Measurements from ENCODE around the gene NR2F1-AS1. TPM values are rescaled to one million over a fixed set of nuclear protein-coding genes. Genes with fewer than 3 reads are reported as not detected.

The NR2F1-AS1 gene
- total and polyA plus RNA-seq, 9 of the 15 experiments (the other 6 are each of a cell fraction or from before 2014, with no cell fraction given), result not detected

- DNase-seq (ENCODE audit: extremely low read depth in 1 of 4, low spot score in 3 of 4) (no peak), ATAC-seq (no peak), FAIRE-seq (no peak)
- Histone ChIP-seq H4K20me1 (replicated peaks; ENCODE audit: control insufficient read depth, insufficient read depth, low read length) (no peaks in the 10 kb centered on the region), H3K4me1 (replicated peaks in 1 of 2; ENCODE audit: control insufficient read depth in 2 of 2, insufficient read depth in 2 of 2, low read length in 2 of 2) (no peaks in the 10 kb centered on the region), H3K4me2 (ENCODE audit: insufficient read depth, low read length) (no peak overlapping the region), H3K27me3 (ENCODE audit: control insufficient read depth in 2 of 2, insufficient read depth in 2 of 2, low read length in 2 of 2) (no peaks in the 10 kb centered on the region), H2AFZ (ENCODE audit: low read depth, low read length) (no peak overlapping the region), H3K4me3 (no peak overlapping the region), H3K79me2 (ENCODE audit: control insufficient read depth, insufficient read depth, low read length) (no peaks in the 10 kb centered on the region), H3K9ac (ENCODE audit: insufficient read depth in 1 of 2, low read depth in 2 of 2, low read length in 2 of 2) (no peak overlapping the region), H3K36me3 (ENCODE audit: control insufficient read depth, insufficient read depth, low read length) (no peaks in the 10 kb centered on the region), H3K9me1 (ENCODE audit: control insufficient read depth, insufficient read depth, low read length) (no peaks in the 10 kb centered on the region), H3K27ac (ENCODE audit: extremely low read depth, low read depth, low read length) (no peak overlapping the region), H3K9me3 (replicated peaks; ENCODE audit: control insufficient read depth, insufficient read depth, low read depth, low read length) (no peaks in the 10 kb centered on the region)
- ChIA-PET POLR2A (no interaction called here), CTCF (ENCODE audit: low intra/inter-chr PET ratio) (no interaction called here)
- in situ Hi-C loops (cut with MboI) (no loop called here), intact Hi-C loops (cut with micrococcal nuclease) (no loop called here)
- WGBS (ENCODE audit: insufficient coverage, low coverage, missing lambda C conversion rate), result 0% methylated on average over 1 of the region's 1 CpG
- no TSS peak for BruUV-seq (replicated peaks)
- TF ChIP-seq PBX2 (CRISPR knock-in tag; IDR thresholded peaks at IDR 0.05; ENCODE audit: low read depth), result no peak
- no peak for TF ChIP-seq PBX2 (tag; conservative IDR thresholded peaks at IDR 0.05; ENCODE audit: low read depth)
- TF ChIP-seq SREBF2 (CRISPR knock-in tag; IDR thresholded peaks at IDR 0.05), result no peak
- no peak for TF ChIP-seq GABPB1 (CRISPR knock-in tag; IDR thresholded peaks at IDR 0.05)
Observed at GRCh38 chr5:93454896-93455295, 126.1 kb downstream of the NR2F1-AS1 start.

- no peaks in the 10 kb centered on the region for H3K27me3 ChIP-seq (ENCODE audit: control insufficient read depth in 2 of 2, insufficient read depth in 2 of 2, low read length in 2 of 2)
- no peaks in the 10 kb centered on the region for H3K9me3 ChIP-seq (replicated peaks; ENCODE audit: control insufficient read depth, insufficient read depth, low read depth, low read length)
- DNase-seq (ENCODE audit: extremely low read depth in 1 of 4, low spot score in 3 of 4), result no peak
- H4K20me1 ChIP-seq (replicated peaks; ENCODE audit: control insufficient read depth, insufficient read depth, low read length), result no peaks in the 10 kb centered on the region
- intact Hi-C loops (cut with micrococcal nuclease), result no loop called here
- H3K9ac ChIP-seq (ENCODE audit: insufficient read depth in 1 of 2, low read depth in 2 of 2, low read length in 2 of 2), result no peak overlapping the region
- CTCF ChIA-PET (ENCODE audit: low intra/inter-chr PET ratio), result no interaction called here
- no peak overlapping the region for H3K27ac ChIP-seq (ENCODE audit: extremely low read depth, low read depth, low read length)
- H3K9me1 ChIP-seq (ENCODE audit: control insufficient read depth, insufficient read depth, low read length), result no peaks in the 10 kb centered on the region
- no peak for ATAC-seq
- no TSS peak for BruUV-seq (replicated peaks)
- POLR2A ChIA-PET, result no interaction called here
- in situ Hi-C loops (cut with MboI), result no loop called here
- no peak overlapping the region for H2AFZ ChIP-seq (ENCODE audit: low read depth, low read length)
- no peak for FAIRE-seq
- H3K4me2 ChIP-seq (ENCODE audit: insufficient read depth, low read length), result no peak overlapping the region
- H3K4me3 ChIP-seq, result no peak overlapping the region
- H3K79me2 ChIP-seq (ENCODE audit: control insufficient read depth, insufficient read depth, low read length), result no peaks in the 10 kb centered on the region
- no peaks in the 10 kb centered on the region for H3K4me1 ChIP-seq (replicated peaks in 1 of 2; ENCODE audit: control insufficient read depth in 2 of 2, insufficient read depth in 2 of 2, low read length in 2 of 2)
- H3K36me3 ChIP-seq (ENCODE audit: control insufficient read depth, insufficient read depth, low read length), result no peaks in the 10 kb centered on the region
- no peak for TF ChIP-seq MTA1 (IDR thresholded peaks at IDR 0.05; ENCODE audit: borderline replicate concordance)
- no peak for TF ChIP-seq C11orf30 (IDR thresholded peaks at IDR 0.05; ENCODE audit: low read depth)
- TF ChIP-seq HDAC8 (tag; IDR thresholded peaks at IDR 0.05), result no peak
- no peak for TF ChIP-seq ZNF184 (CRISPR knock-in tag; IDR thresholded peaks at IDR 0.05)
- no peak for TF ChIP-seq BCL6 (CRISPR knock-in tag; IDR thresholded peaks at IDR 0.05)
- TF ChIP-seq ZNF740 (CRISPR knock-in tag; IDR thresholded peaks at IDR 0.05), result no peak
- TF ChIP-seq ZNF740 (tag; IDR thresholded peaks at IDR 0.05), result no peak
- no peak for TF ChIP-seq MAZ (CRISPR knock-in tag; conservative IDR thresholded peaks at IDR 0.05 in 1 of 2, IDR thresholded peaks at IDR 0.05 in 1 of 2)
- no peak for TF ChIP-seq RBM22 (IDR thresholded peaks at IDR 0.05; ENCODE audit: low read depth, low read length, poor library complexity, severe bottlenecking)
- TF ChIP-seq MBD2 (IDR thresholded peaks at IDR 0.05; ENCODE audit: borderline replicate concordance, low read depth), result no peak
- TF ChIP-seq ZNF274 (IDR thresholded peaks at IDR 0.05; ENCODE audit: borderline replicate concordance, low read depth, low read length), result no peak
Observed at GRCh38 chr5:93452255-93452654, 128.8 kb downstream of the NR2F1-AS1 start.

Measured in K562 (cell line).